Sigmoid colon (tissue), 4 donors: ENCODE data around the gene DDX1.

ENCODE experiments used
- CTCF ChIP-seq, 4 experiments: fragments of 450-650 bp in 3 of 4; fragments of 200-600 bp in 1 of 4; IDR thresholded peaks; one replicate each; pipeline ENCODE4 v1.5.1; 2016 to 2019; ENCODE audit warnings: antibody characterized with exemption in 4 of 4, mild to moderate bottlenecking in 3 of 4, moderate library complexity in 2 of 4
- EP300 ChIP-seq, 4 donors: sonication (generic); formaldehyde crosslinking; IDR thresholded peaks; one replicate each; pipeline ENCODE4 v1.6.1; 2017; ENCODE audit warnings: antibody characterized with exemption in 4 of 4
- POLR2A ChIP-seq, 2 donors: fragments of 450-650 bp; IDR thresholded peaks; one replicate each; pipeline ENCODE4 v1.6.1; 2016; ENCODE audit warnings: antibody characterized with exemption in 2 of 2, mild to moderate bottlenecking in 2 of 2, moderate library complexity in 2 of 2

GRCh38 chr2:15553519-15553918 lies 38.1 kb upstream of the DDX1 start:
- TF ChIP-seq CTCF (IDR thresholded peaks at IDR 0.05) (no peak), POLR2A (IDR thresholded peaks at IDR 0.05) (no peak), EP300 (IDR thresholded peaks at IDR 0.05) (no peak)
